GM18511 (cell line): Measurements from ENCODE around the gene PSMD1.

Source experiments
- ATAC-seq: cut with Tn5 transposase; IDR thresholded peaks from one replicate; pipeline ENCODE4 v1.9.1; 2021; ENCODE audit warnings: mild to moderate bottlenecking, moderate library complexity; ENCODE audit not compliant: unreplicated experiment

PSMD1 gene

GRCh38 chr2:231110551-231110950 lies 53.9 kb downstream of the PSMD1 start:
- ATAC-seq: no peak

- ATAC-seq: no peak
These were observed 55.3 kb downstream of the PSMD1 start for GRCh38 chr2:231111987-231112386.

- no peak for ATAC-seq
These were observed 56.8 kb downstream of the PSMD1 start for GRCh38 chr2:231113489-231113888.

- ATAC-seq: no peak
These were observed 59.0 kb downstream of the PSMD1 start for GRCh38 chr2:231115651-231116050.

GRCh38 chr2:231117148-231117547 lies 60.5 kb downstream of the PSMD1 start:
- no peak for ATAC-seq

GRCh38 chr2:231117922-231118613 lies 61.4 kb downstream of the PSMD1 start:
- no peak for ATAC-seq

GRCh38 chr2:231118614-231118942 lies 61.9 kb downstream of the PSMD1 start:
- ATAC-seq: no peak

GRCh38 chr2:231123362-231123898 lies 66.8 kb downstream of the PSMD1 start:
- ATAC-seq: no peak

GRCh38 chr2:231124838-231125568 lies 68.3 kb downstream of the PSMD1 start, which contains the start of gene HTR2B:
HTR2B (minus strand) TSS chr2:231125042; CDS start chr2:231123764, 1,278 bp downstream.
- no peak for ATAC-seq

- no peak for ATAC-seq
These were observed 69.5 kb downstream of the PSMD1 start for GRCh38 chr2:231126123-231126522.

- no peak for ATAC-seq
These were observed 70.8 kb downstream of the PSMD1 start for GRCh38 chr2:231127480-231127879.

- ATAC-seq: no peak
These were observed 71.3 kb downstream of the PSMD1 start for GRCh38 chr2:231127936-231128335.

- ATAC-seq: no peak
These were observed 71.9 kb downstream of the PSMD1 start for GRCh38 chr2:231128541-231128940.

- ATAC-seq: no peak
These were observed 72.5 kb downstream of the PSMD1 start for GRCh38 chr2:231129216-231129615.

- ATAC-seq: no peak
These were observed 73.8 kb downstream of the PSMD1 start for GRCh38 chr2:231130336-231131056.

- ATAC-seq: no peak
These were observed 75.5 kb downstream of the PSMD1 start for GRCh38 chr2:231132129-231132528.

- peak; percentile 13 for ATAC-seq
These were observed 76.9 kb downstream of the PSMD1 start for GRCh38 chr2:231133365-231134099.

GRCh38 chr2:231134910-231135655 lies 78.4 kb downstream of the PSMD1 start:
- ATAC-seq: no peak

- ATAC-seq: no peak
These were observed 82.0 kb downstream of the PSMD1 start for GRCh38 chr2:231138699-231139098.

- ATAC-seq: no peak
These were observed 83.1 kb downstream of the PSMD1 start for GRCh38 chr2:231139796-231140195.
